Measurements from ENCODE around the gene DYSF.

DNA sequence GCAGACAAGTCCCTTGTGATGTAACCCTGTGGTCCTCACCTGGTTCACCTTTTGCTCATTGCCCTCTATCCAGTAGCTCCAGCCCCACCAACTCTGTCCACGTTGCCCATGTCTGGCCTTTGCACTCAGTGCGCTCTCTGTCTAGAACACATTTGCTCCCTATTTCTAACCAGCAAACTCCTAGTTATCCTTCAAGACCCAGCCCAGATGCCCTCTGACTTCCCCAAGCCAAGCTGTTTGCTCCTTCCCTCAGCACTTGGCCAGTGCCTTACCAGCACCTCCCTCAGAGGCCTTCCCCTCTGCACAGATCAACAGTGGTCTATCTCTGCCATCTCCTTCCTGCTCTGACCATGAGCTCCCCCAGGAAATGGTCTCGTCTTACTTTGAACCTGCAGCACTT, 137.7 kb downstream of the DYSF start:
- TF ChIP-seq, protein P1, sequence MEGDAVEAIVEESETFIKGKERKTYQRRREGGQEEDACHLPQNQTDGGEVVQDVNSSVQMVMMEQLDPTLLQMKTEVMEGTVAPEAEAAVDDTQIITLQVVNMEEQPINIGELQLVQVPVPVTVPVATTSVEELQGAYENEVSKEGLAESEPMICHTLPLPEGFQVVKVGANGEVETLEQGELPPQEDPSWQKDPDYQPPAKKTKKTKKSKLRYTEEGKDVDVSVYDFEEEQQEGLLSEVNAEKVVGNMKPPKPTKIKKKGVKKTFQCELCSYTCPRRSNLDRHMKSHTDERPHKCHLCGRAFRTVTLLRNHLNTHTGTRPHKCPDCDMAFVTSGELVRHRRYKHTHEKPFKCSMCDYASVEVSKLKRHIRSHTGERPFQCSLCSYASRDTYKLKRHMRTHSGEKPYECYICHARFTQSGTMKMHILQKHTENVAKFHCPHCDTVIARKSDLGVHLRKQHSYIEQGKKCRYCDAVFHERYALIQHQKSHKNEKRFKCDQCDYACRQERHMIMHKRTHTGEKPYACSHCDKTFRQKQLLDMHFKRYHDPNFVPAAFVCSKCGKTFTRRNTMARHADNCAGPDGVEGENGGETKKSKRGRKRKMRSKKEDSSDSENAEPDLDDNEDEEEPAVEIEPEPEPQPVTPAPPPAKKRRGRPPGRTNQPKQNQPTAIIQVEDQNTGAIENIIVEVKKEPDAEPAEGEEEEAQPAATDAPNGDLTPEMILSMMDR (IDR thresholded peaks at IDR 0.05), result no peak
- no peak for TF ChIP-seq POLR2A (IDR thresholded peaks at IDR 0.05)
